Mononuclear cell (primary cell): ENCODE data around the gene TCL1A. TPM values are rescaled to one million over a fixed set of nuclear protein-coding genes. Genes with fewer than 3 reads are reported as not detected.
"Not testable (repeated sequence)": the region's sequence is repeated elsewhere in the genome, so short reads cannot be mapped to it uniquely, and the experiment has no call there.

Experiments used
- H3K27me3 ChIP-seq: 2 replicates; pipeline ENCODE4 v1.6.0; 2011; ENCODE audit warnings: low read length, control low read depth; ENCODE audit not compliant: insufficient read depth
- H3K4me1 ChIP-seq: 2 replicates; pipeline ENCODE4 v1.5.1; 2011; ENCODE audit warnings: mild to moderate bottlenecking, low read length, control low read depth; ENCODE audit not compliant: insufficient read depth
- H3K4me3 ChIP-seq: 2 replicates; pipeline ENCODE4 v1.5.1; 2011; ENCODE audit warnings: mild to moderate bottlenecking, low read length, moderate library complexity
- H3K9me3 ChIP-seq: 2 replicates; pipeline ENCODE4 v1.5.1; 2011; ENCODE audit warnings: low read depth, mild to moderate bottlenecking, control low read depth, low read length
- total RNA-seq: library from RNA; depleted of rRNA; stranded (reverse); fragments of >200 nt; gene quantifications from one replicate; pipeline ENCODE4 v1.2.3, GENCODE V29; 2012

Gene TCL1A
- total RNA-seq, 1 donor = 3.0 TPM

GRCh38 chr14:95668235-95668772 is 45.6 kb downstream of the TCL1A start:
- Histone ChIP-seq H3K27me3 (no peaks in the 10 kb centered on the region), H3K4me3 (no peak overlapping the region), H3K4me1 (peaks cover 21% of the 10 kb centered on the region), H3K9me3 (no peaks in the 10 kb centered on the region)

DNA sequence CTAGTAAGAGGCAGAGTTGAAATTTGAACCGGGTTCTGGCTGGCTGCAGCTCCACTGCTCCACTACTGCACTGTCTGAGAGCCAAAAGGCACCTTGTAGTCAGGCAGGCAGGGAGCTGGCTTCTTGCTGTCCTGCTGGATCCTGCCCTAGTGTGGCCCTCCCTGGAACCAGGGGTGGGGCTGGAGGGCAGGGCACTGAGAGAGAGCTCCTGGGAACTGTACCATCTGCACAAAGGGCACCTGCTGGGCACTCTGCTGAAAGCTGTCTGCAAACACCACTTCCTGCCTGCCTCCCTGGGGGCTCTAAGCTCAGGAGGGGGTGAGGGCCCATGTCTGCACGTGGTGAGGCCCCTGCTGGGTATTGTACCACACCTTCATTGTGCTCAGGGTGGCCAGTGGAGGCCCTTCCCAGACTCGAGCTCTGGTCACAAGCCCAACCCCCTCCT is 46.7 kb downstream of the TCL1A start:
- H3K4me1 ChIP-seq = peaks cover 26% of the 10 kb centered on the region
- no peaks in the 10 kb centered on the region for H3K9me3 ChIP-seq
- H3K27me3 ChIP-seq = no peaks in the 10 kb centered on the region
- H3K4me3 ChIP-seq = no peak overlapping the region

DNA sequence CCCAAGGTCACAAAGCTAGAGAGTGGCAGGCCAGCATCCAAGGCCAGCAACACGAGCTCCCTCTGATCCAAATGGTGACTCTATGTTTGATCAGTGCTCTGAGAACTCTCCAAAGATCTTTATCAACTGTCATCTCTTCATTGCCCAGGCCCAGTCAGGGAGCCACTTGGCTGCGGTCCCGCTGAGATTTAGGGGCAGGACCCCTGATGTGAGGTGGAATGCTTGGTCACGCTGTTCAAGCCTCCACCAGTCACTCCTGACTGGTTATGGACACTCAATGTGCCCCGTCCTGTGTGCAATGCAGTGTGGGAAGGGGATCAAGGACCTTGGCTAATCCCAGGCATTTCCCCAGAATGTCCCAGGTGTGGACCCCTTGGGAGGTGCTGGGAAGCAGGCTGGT is 47.5 kb downstream of the TCL1A start:
- peaks cover 26% of the 10 kb centered on the region for H3K4me1 ChIP-seq
- H3K4me3 ChIP-seq = no peak overlapping the region
- H3K27me3 ChIP-seq = no peaks in the 10 kb centered on the region
- H3K9me3 ChIP-seq = no peaks in the 10 kb centered on the region

- H3K4me3 ChIP-seq, H3K27me3 ChIP-seq, H3K9me3 ChIP-seq: not testable (repeated sequence)
- peaks cover 26% of the 10 kb centered on the region for H3K4me1 ChIP-seq
Observed at GRCh38 chr14:95665530-95665929, 48.4 kb downstream of the TCL1A start.

GRCh38 chr14:95664546-95664945 is 49.4 kb downstream of the TCL1A start:
- no peaks in the 10 kb centered on the region for H3K9me3 ChIP-seq
- peaks cover 26% of the 10 kb centered on the region for H3K4me1 ChIP-seq
- H3K27me3 ChIP-seq = no peaks in the 10 kb centered on the region
- no peak overlapping the region for H3K4me3 ChIP-seq

DNA sequence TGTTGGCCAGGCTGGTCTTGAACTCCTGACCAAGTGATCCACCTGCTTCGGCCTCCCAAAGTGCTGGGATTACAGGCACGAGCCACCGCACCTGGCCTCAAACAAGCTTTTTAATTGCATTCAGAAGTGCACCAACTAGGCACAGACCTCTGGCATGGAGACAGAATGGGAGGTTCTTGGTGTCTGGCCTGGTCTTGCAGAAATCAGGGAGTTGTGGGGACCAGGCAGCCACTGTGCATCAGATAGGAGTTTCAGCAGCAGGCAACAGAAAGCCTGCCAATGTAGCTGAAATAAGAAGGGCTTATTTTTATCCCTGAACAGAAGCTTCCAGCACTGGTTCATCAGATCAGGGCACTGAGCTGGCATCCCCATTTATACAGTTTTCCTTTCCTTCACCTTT is 49.9 kb downstream of the TCL1A start:
- H3K27me3 ChIP-seq = no peaks in the 10 kb centered on the region
- H3K4me1 ChIP-seq = peaks cover 26% of the 10 kb centered on the region
- no peaks in the 10 kb centered on the region for H3K9me3 ChIP-seq
- no peak overlapping the region for H3K4me3 ChIP-seq

DNA sequence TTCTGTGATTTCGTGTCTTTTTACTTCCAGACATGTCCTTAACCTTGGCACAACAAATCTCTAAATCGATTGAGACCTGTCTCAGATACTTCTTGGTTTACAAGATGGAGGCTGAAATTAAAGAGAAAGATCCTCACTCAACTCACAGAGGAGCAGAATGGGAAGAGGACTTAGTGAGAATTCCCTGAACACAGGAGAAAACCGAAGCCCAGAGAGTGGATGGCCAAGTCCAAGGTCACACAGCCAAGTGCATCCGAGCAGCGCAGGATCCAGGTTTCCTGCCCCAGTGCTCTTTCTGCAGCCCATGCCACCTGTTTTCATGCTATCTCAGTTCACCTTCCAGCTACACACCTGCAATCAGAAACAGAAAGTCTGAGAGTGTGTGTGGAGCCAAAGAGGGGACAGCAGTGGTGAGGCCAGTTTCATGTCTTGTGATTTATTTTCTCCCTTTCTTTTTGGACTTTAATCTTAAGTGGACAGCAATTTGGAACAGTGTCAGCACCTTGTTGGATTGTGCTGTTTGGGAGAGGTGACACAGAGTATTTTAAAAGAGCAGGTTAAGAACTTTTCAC is 50.6 kb downstream of the TCL1A start:
- H3K4me3 ChIP-seq = no peak overlapping the region
- peaks cover 26% of the 10 kb centered on the region for H3K4me1 ChIP-seq

GRCh38 chr14:95662376-95663186 is 51.3 kb downstream of the TCL1A start:
- H3K4me3 ChIP-seq = no peak overlapping the region
- H3K27me3 ChIP-seq = no peaks in the 10 kb centered on the region
- no peaks in the 10 kb centered on the region for H3K9me3 ChIP-seq
- peaks cover 25% of the 10 kb centered on the region for H3K4me1 ChIP-seq

More for the DNA sequence above, 50.6 kb downstream of the TCL1A start:
- Histone ChIP-seq H3K27me3 (no peaks in the 10 kb centered on the region), H3K9me3 (no peaks in the 10 kb centered on the region)

GRCh38 chr14:95660651-95661515 is 53.0 kb downstream of the TCL1A start:
- peaks cover 13% of the 10 kb centered on the region for H3K4me1 ChIP-seq
- no peaks in the 10 kb centered on the region for H3K27me3 ChIP-seq
- H3K9me3 ChIP-seq = no peaks in the 10 kb centered on the region
- H3K4me3 ChIP-seq = no peak overlapping the region

GRCh38 chr14:95659990-95660385 is 53.9 kb downstream of the TCL1A start:
- Histone ChIP-seq H3K27me3 (no peaks in the 10 kb centered on the region), H3K4me3 (no peak overlapping the region), H3K9me3 (no peaks in the 10 kb centered on the region), H3K4me1 (peaks cover 9% of the 10 kb centered on the region)

Other genes starting within 250 kb of the TCL1A start
- 27.6 TPM for gene SYNE3, start 197.5 kb downstream of the TCL1A start, total RNA-seq
- 14.4 TPM for gene GLRX5, start 179.1 kb downstream of the TCL1A start, total RNA-seq
- 0.21 TPM for gene TCL1B, start 27.7 kb downstream of the TCL1A start, total RNA-seq
- gene TUNAR, start 162.7 kb upstream of the TCL1A start, total RNA-seq = 0.21 TPM